Prostate gland (tissue), 2 donors: ENCODE data around the gene ADGRD1.

ENCODE experiments used
- CTCF ChIP-seq, 4 experiments: fragments of 200-600 bp in 2 of 4; fragments of 450-650 bp in 2 of 4; sonication (generic) in 2 of 4; IDR thresholded peaks; 1 replicate in 3 of 4; 2 replicates in 1 of 4; pipeline ENCODE4 v1.5.1; 2016 to 2019; ENCODE audit warnings: antibody characterized with exemption in 4 of 4, mild to moderate bottlenecking in 2 of 4, moderate library complexity in 2 of 4
- POLR2A ChIP-seq: fragments of 450-650 bp; IDR thresholded peaks from one replicate; pipeline ENCODE4 v1.6.1; 2016; ENCODE audit warnings: antibody characterized with exemption, mild to moderate bottlenecking

GRCh38 chr12:131105736-131106348 lies 152.1 kb downstream of the ADGRD1 start:
- TF ChIP-seq CTCF (IDR thresholded peaks at IDR 0.05) = no peak
- TF ChIP-seq POLR2A = no peak
